Right lobe of liver (tissue), 6 donors: Measurements from ENCODE around the gene DCDC1. TPM values are rescaled to one million over a fixed set of nuclear protein-coding genes. Genes with fewer than 3 reads are reported as not detected.

Source experiments
- ATAC-seq, 4 donors: fragments of 200-7000 bp; cut with Tn5 transposase; one replicate each; pipeline ENCODE4 v1.9.1; 2020; ENCODE audit warnings: mild to moderate bottlenecking in 4 of 4, moderate library complexity in 4 of 4
- DNase-seq, 3 donors: peaks; one replicate each; pipeline ENCODE4 v3.0.0-alpha.2; 2020
- H3K27ac ChIP-seq, 3 donors: fragments of 200-600 bp; one replicate each; pipeline ENCODE4 v1.8.0; 2022
- H3K27me3 ChIP-seq, 2 donors: fragments of 200-600 bp; one replicate each; pipeline ENCODE4 v1.8.0; 2022
- H3K36me3 ChIP-seq, 4 donors: fragments of 200-600 bp; sonication (generic) in 1 of 4; one replicate each; pipeline versions ENCODE4 v1.5.1 to v1.8.0; 2017 to 2022; ENCODE audit warnings: control low read depth in 1 of 4
- H3K4me1 ChIP-seq, 4 donors: fragments of 200-600 bp; sonication (generic) in 1 of 4; one replicate each; pipeline versions ENCODE4 v1.5.1 to v1.8.0; 2017 to 2022; ENCODE audit warnings: control low read depth in 1 of 4
- H3K4me3 ChIP-seq, 3 donors: fragments of 200-600 bp; one replicate each; pipeline ENCODE4 v1.8.0; 2022
- H3K9me3 ChIP-seq, 4 donors: fragments of 200-600 bp; sonication (generic) in 1 of 4; one replicate each; pipeline versions ENCODE4 v1.5.1 to v1.8.0; 2017 to 2022; ENCODE audit warnings: control low read depth in 1 of 4
- POLR2A ChIP-seq: fragments of 450-650 bp; IDR thresholded peaks from one replicate; pipeline ENCODE4 v1.6.1; 2017; ENCODE audit warnings: antibody characterized with exemption, mild to moderate bottlenecking
- WGBS: methylation state at CpG from one replicate; pipeline ENCODE4 v1.1.6; 2018; ENCODE audit warnings: low coverage, low lambda C conversion rate; ENCODE audit not compliant: insufficient coverage; ENCODE audit errors: missing lambda C conversion rate; 5-methylcytosine and 5-hydroxymethylcytosine counted together
- intact Hi-C, 2 donors: fragments of 100-400 bp; cut with DNase I; formaldehyde crosslinking; loops; one replicate each; pipeline versions ENCODE4 v1.11.2 to v1.14.1; 2022
- total RNA-seq, 6 experiments: library from RNA; depleted of rRNA in 2 of 6; stranded (reverse); fragments of >200 nt in 2 of 6; fragmentation: NEBNext Ultra II Directional in 3 of 6; extraction: Animal tissue kit (Norgen Biotek cat#: 25700) in 3 of 6; gene quantifications; one replicate each; pipeline versions ENCODE4 v1.1.0 to v1.2.4, GENCODE V29; 2016 to 2023
- TF ChIP-seq, protein P1 (sequence below), 4 donors: fragments of 200-600 bp in 3 of 4; fragments of 450-650 bp in 1 of 4; IDR thresholded peaks; one replicate each; pipeline versions ENCODE4 v1.5.1 to v1.8.0; 2016 to 2022; ENCODE audit warnings: antibody characterized with exemption in 4 of 4, mild to moderate bottlenecking in 2 of 4
- donor health status: DM: no; HTN: yes; CAD: no.
- donor health status: DM: no; HTN: no; CAD: no.
- donor health status: DM: no; HTN: no; CAD: no.
- donor health status: DM: no; HTN: yes; CAD: no.
- donor health status: DM: no; HTN: yes; CAD: no.

The DCDC1 gene
- total RNA-seq, 6 experiments from 2014 or later = 1.9 to 4.8 (median 2.6) TPM

DNA sequence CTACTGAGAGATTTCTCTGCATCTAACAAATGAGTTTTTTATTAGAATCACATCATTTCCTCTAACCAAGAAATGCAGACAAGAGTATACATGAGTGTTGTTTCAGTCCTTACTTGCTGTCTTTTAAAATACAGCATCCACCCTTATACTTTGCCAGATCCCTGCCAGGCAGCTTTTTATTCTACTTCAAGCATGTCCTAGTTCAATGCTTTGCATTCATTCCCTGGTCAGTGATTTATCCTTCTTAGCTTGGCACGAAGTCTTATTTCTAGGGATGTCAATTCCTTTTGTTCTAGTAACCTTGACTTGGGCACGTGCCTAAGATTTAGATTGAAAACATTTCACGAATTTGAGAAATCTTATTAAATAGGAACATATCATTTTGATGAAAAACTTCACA lies 476.2 kb downstream of the DCDC1 start:
- intact Hi-C loops = no loop called here
- no peak for TF ChIP-seq POLR2A
- TF ChIP-seq, protein P1, sequence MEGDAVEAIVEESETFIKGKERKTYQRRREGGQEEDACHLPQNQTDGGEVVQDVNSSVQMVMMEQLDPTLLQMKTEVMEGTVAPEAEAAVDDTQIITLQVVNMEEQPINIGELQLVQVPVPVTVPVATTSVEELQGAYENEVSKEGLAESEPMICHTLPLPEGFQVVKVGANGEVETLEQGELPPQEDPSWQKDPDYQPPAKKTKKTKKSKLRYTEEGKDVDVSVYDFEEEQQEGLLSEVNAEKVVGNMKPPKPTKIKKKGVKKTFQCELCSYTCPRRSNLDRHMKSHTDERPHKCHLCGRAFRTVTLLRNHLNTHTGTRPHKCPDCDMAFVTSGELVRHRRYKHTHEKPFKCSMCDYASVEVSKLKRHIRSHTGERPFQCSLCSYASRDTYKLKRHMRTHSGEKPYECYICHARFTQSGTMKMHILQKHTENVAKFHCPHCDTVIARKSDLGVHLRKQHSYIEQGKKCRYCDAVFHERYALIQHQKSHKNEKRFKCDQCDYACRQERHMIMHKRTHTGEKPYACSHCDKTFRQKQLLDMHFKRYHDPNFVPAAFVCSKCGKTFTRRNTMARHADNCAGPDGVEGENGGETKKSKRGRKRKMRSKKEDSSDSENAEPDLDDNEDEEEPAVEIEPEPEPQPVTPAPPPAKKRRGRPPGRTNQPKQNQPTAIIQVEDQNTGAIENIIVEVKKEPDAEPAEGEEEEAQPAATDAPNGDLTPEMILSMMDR (IDR thresholded peaks at IDR 0.05) = no peak
- no peak overlapping the region for H3K27ac ChIP-seq
- H3K4me1 ChIP-seq = no peaks in the 10 kb centered on the region
- no peaks in the 10 kb centered on the region for H3K27me3 ChIP-seq
- no peak for ATAC-seq
- DNase-seq = no peak
- H3K4me3 ChIP-seq = no peak overlapping the region
- no peaks in the 10 kb centered on the region for H3K36me3 ChIP-seq
- no peaks in the 10 kb centered on the region for H3K9me3 ChIP-seq
- WGBS = 46% methylated on average over 3 of the region's 3 CpGs

DNA sequence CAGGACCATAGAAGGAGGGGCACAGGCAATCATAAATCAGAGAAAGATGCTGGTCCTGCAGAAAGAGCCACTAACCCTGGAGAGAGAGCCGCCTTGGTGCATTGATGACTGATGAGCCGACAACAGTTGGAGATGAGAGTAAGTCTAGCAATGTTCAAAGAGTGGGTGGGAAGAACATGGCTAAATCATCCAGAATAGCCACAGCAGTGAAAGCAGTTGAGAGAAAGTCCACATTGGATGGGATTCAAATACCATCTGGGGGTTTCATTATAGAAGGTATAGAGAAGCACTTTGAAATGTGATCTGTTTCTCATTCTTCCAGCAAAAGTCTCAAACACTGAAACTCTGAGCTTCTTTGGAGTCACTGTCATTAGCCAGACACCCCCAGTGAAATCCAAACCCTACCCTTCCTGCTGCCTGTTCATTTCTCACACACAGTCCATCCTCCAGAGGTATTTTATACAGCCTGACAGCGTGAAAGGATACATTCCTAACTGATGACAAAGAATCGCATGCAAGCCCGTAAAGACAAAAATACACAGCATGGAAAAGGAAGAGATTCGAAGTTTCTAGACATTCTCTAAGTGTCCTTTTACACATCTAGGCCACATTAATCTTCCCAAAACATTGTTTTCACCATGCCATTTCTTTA lies 480.3 kb downstream of the DCDC1 start:
- WGBS = 86% methylated on average over 6 of the region's 6 CpGs
- TF ChIP-seq, protein P1 (IDR thresholded peaks at IDR 0.05) = no peak
- TF ChIP-seq POLR2A = no peak
- Histone ChIP-seq H3K27ac (no peak overlapping the region), H3K27me3 (no peaks in the 10 kb centered on the region), H3K4me1 (no peaks in the 10 kb centered on the region), H3K4me3 (no peak overlapping the region), H3K9me3 (no peaks in the 10 kb centered on the region), H3K36me3 (no peaks in the 10 kb centered on the region)
- intact Hi-C loops = no loop called here
- ATAC-seq (no peak), DNase-seq (no peak)

DNA sequence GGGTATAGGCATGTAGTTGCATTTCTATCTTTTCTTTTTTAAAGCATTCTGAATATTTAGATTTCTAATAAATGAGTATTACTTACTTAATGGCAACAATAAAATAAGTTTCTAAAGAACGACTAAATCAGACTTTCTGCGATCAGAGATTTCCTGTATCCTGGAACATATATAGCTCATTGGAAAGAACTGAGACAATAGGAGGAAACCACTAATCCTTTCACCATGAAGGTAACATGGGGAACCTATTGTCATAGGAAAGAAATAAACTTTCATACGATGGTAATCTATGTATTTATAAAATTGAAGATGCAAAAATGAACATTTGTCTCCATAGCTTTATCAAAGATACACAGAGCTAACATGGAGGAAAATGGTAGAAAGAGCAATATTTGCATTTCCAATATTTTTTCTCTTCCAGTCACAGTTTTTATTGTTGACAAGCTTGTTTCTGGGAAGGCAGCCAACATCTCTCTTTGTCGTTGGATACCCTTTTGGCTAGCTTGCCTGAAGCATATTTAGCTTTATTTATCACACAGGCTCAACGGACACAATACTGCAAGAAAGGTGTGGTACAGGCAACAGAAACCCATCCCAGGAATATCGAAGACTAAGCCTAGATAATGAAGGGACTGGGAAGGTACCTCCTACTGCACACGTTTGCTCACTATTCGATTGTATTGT lies 490.1 kb downstream of the DCDC1 start:
- 35% methylated on average over 8 of the region's 8 CpGs for WGBS
- TF ChIP-seq, protein P1 (IDR thresholded peaks at IDR 0.05) = no peak
- no peak for TF ChIP-seq POLR2A
- Histone ChIP-seq H3K27ac (no peak overlapping the region), H3K27me3 (no peaks in the 10 kb centered on the region), H3K4me1 (no peaks in the 10 kb centered on the region), H3K4me3 (no peak overlapping the region), H3K9me3 (no peaks in the 10 kb centered on the region), H3K36me3 (peaks cover 0 to 3% (median 0%) of the 10 kb centered on the region in 4 donors)
- ATAC-seq (peak; percentile 28 to 60 (median 56)), DNase-seq (no peak)
- intact Hi-C loops = no loop called here

DNA sequence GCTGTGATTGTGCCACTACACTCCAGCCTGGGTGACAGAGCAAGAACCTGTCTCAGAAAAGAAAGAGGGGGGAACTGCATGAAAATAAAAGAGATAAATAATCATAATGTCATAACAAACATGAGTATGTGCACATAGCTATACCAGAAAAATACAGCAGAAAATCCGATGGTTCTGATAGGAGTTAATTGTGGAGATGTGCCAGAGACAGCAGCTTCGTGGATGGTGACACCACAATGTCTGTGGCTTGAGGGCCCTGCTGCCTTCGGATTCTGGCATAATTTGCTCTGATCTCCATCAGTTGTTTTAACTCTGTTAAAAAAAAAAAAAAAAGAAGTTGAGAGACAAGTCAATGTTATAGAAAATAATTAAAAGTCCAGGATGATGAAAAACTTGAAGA lies 491.1 kb downstream of the DCDC1 start:
- WGBS = 66% methylated on average over 3 of the region's 3 CpGs
- Histone ChIP-seq H3K4me1 (no peaks in the 10 kb centered on the region), H3K9me3 (no peaks in the 10 kb centered on the region), H3K36me3 (peaks cover 0 to 3% (median 0%) of the 10 kb centered on the region in 4 donors), H3K27ac (no peak overlapping the region), H3K27me3 (no peaks in the 10 kb centered on the region), H3K4me3 (no peak overlapping the region)
- TF ChIP-seq, protein P1 (IDR thresholded peaks at IDR 0.05) = no peak
- TF ChIP-seq POLR2A = no peak
- ATAC-seq (no peak), DNase-seq (no peak)
- intact Hi-C loops = no loop called here
